A673 (cell line): Measurements from ENCODE around the gene CHTF8. TPM values are rescaled to one million over a fixed set of nuclear protein-coding genes. Genes with fewer than 3 reads are reported as not detected.

Experiments
- BruUV-seq: library from RNA; stranded (reverse); fragments of 400-500 nt; replicated peaks from 2 replicates; lab custom pipeline; 2021; lab: Mats Ljungman, UMichigan
- CTCF ChIA-PET: fragments of 300-600 bp; sonication (Branson Sonifier 250); formaldehyde crosslinking; loops from one replicate; lab custom pipeline; 2022; ENCODE audit warnings: antibody characterized with exemption; lab: Charles Lee
- POLR2A ChIA-PET: fragments of 300-600 bp; sonication (Branson Sonifier 250); formaldehyde crosslinking; loops from one replicate; lab custom pipeline; 2022; ENCODE audit warnings: antibody characterized with exemption; ENCODE audit not compliant: low non-redundant PET; lab: Charles Lee
- DNase-seq: peaks from one replicate; pipeline ENCODE4 v3.0.0-alpha.2; 2015; ENCODE audit warnings: low spot score
- H3K27ac ChIP-seq: fragments of 200-600 bp; sonication (generic); 2 replicates; pipeline ENCODE4 v1.5.1; 2016; ENCODE audit warnings: mixed run types, low read depth, mild to moderate bottlenecking, mixed read lengths, antibody characterized with exemption, low read length; ENCODE audit not compliant: poor library complexity, severe bottlenecking
- H3K27me3 ChIP-seq: fragments of 200-600 bp; sonication (generic); replicated peaks from 2 replicates; pipeline ENCODE4 v1.6.1; 2017; ENCODE audit warnings: mixed run types, low read depth, mild to moderate bottlenecking, mixed read lengths, antibody characterized with exemption, low read length; ENCODE audit not compliant: insufficient read depth, poor library complexity
- H3K36me3 ChIP-seq: fragments of 200-600 bp; sonication (generic); 2 replicates; pipeline ENCODE4 v1.6.1; 2016; ENCODE audit warnings: mixed run types, mild to moderate bottlenecking, mixed read lengths, antibody characterized with exemption, low read length; ENCODE audit not compliant: insufficient read depth, poor library complexity, severe bottlenecking
- H3K4me1 ChIP-seq: fragments of 200-600 bp; sonication (generic); 2 replicates; pipeline ENCODE4 v1.6.1; 2017; ENCODE audit warnings: mixed run types, mild to moderate bottlenecking, mixed read lengths, antibody characterized with exemption, low read length; ENCODE audit not compliant: insufficient read depth, poor library complexity, severe bottlenecking
- H3K4me3 ChIP-seq: fragments of 200-600 bp; sonication (generic); 2 replicates; pipeline ENCODE4 v1.5.1; 2016; ENCODE audit warnings: low read depth, mixed run types, mild to moderate bottlenecking, mixed read lengths, low read length; ENCODE audit not compliant: poor library complexity, severe bottlenecking
- H3K9me3 ChIP-seq: fragments of 200-600 bp; sonication (generic); 2 replicates; pipeline ENCODE4 v1.6.1; 2016; ENCODE audit warnings: mixed run types, low read depth, mild to moderate bottlenecking, mixed read lengths, antibody characterized with exemption, low read length; ENCODE audit not compliant: poor library complexity, severe bottlenecking
- CTCF ChIP-seq: fragments of 300-800, 200-600 bp; sonication (generic); conservative IDR thresholded peaks from 2 replicates; pipeline ENCODE4 v1.5.1; 2017; ENCODE audit warnings: low read depth, mild to moderate bottlenecking, antibody characterized with exemption, low read length, moderate library complexity, mixed read lengths
- EZH2 ChIP-seq: fragments of 200-600 bp; sonication (generic); IDR thresholded peaks from 2 replicates; pipeline ENCODE4 v1.6.1; 2017; ENCODE audit warnings: borderline replicate concordance, low read depth, mild to moderate bottlenecking, mixed read lengths, antibody characterized with exemption, low read length; ENCODE audit not compliant: poor library complexity, severe bottlenecking
- intact Hi-C: fragments of 100-400 bp; cut with micrococcal nuclease; formaldehyde crosslinking; loops from one replicate; pipeline ENCODE4 v1.10.0; 2022; ENCODE audit not compliant: unreplicated experiment
- total RNA-seq: library from RNA; stranded (reverse); gene quantifications from 2 replicates; pipeline ENCODE4 v1.2.3, GENCODE V29; 2021

CHTF8 gene
- total RNA-seq, 1 experiment from 2014 or later, result 113 TPM

- no TSS peak for BruUV-seq
These were observed 33.2 kb upstream of the CHTF8 start for GRCh38 chr16:69165584-69165983.

DNA sequence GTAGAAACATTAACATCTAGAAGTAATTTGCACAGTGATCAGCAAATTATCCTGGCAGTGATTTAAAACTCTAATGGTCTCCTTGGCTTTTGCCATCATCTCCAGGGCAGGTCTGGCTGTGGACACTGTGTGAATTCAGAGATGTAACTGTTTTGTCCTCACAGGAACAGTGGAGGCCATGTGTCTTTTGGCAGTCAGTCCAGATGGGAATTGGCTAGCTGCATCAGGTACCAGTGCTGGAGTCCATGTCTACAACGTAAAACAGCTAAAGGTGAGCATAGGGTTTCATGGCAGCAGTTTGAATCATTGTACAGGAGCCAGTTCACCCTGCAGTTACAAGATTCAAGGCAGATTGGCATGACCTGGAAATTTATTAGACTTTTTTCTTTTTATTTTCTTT, 27.8 kb upstream of the CHTF8 start:
- no peak for DNase-seq
- Histone ChIP-seq H3K36me3 (peaks cover 82% of the 10 kb centered on the region), H3K4me1 (no peaks in the 10 kb centered on the region), H3K9me3 (no peaks in the 10 kb centered on the region), H3K27ac (no peak overlapping the region), H3K27me3 (no peaks in the 10 kb centered on the region), H3K4me3 (no peak overlapping the region)
- no TSS peak for BruUV-seq
- CTCF ChIA-PET, result no interaction called here
- TF ChIP-seq CTCF (no peak), EZH2 (no peak)
- POLR2A ChIA-PET, result no interaction called here
- intact Hi-C loops, result no loop called here

More at GRCh38 chr16:69165584-69165983, 33.2 kb upstream of the CHTF8 start:
- ChIA-PET CTCF (no interaction called here), POLR2A (no interaction called here)
- DNase-seq, result no peak
- Histone ChIP-seq H3K4me3 (no peak overlapping the region), H3K27me3 (no peaks in the 10 kb centered on the region), H3K27ac (no peak overlapping the region), H3K4me1 (no peaks in the 10 kb centered on the region), H3K9me3 (no peaks in the 10 kb centered on the region), H3K36me3 (peaks cover 84% of the 10 kb centered on the region)
- TF ChIP-seq EZH2 (no peak), CTCF (no peak)
- intact Hi-C loops, result no loop called here

DNA sequence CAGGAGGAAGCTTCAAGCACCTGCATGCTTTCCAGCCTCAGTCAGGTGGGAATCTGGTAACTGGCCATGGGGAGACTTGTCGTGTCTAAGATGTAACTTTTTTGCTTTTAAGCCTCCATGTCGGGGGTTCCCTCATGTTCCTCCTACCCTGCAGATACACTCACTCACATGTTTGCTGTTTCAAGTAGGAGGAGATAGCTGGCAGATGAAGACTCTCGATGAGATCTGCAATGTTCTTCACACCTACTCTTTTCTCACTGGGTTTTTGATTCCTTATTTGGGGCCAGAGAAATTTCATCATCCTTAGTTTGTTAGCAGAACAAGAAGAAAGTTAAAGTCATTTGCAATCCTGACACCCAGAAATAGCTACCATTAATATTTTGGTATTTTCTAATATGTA, 24.8 kb upstream of the CHTF8 start:
- intact Hi-C loops, result no loop called here
- CTCF ChIA-PET, result no interaction called here
- Histone ChIP-seq H3K27me3 (no peaks in the 10 kb centered on the region), H3K4me1 (no peaks in the 10 kb centered on the region), H3K27ac (no peak overlapping the region), H3K36me3 (peaks cover 86% of the 10 kb centered on the region), H3K9me3 (no peaks in the 10 kb centered on the region), H3K4me3 (no peak overlapping the region)
- POLR2A ChIA-PET, result no interaction called here
- TF ChIP-seq CTCF, result no peak
- TF ChIP-seq EZH2, result no peak
- no peak for DNase-seq
- no TSS peak for BruUV-seq
